ENCODE data around the gene PRKCG.

Gene PRKCG

GRCh38 chr19:53875602-53876325 is 6.2 kb upstream of the PRKCG start:
- no peak for TF ChIP-seq CTCF (IDR thresholded peaks at IDR 0.05; ENCODE audit: insufficient read depth, low read depth, low read length, missing control alignments)
- no peak overlapping the region for H3K4me3 ChIP-seq (ENCODE audit: low read length)

GRCh38 chr19:53876651-53877224 is 5.3 kb upstream of the PRKCG start:
- DNase-seq (ENCODE audit: low read depth), result no peak
- no peak overlapping the region for H3K4me3 ChIP-seq (ENCODE audit: low read length)
- no peak for TF ChIP-seq CTCF (IDR thresholded peaks at IDR 0.05; ENCODE audit: insufficient read depth, low read depth, low read length, missing control alignments)

More at GRCh38 chr19:53875602-53876325, 6.2 kb upstream of the PRKCG start:
- DNase-seq (ENCODE audit: low read depth), result no peak

GRCh38 chr19:53877361-53877766 is 4.6 kb upstream of the PRKCG start:
- TF ChIP-seq CTCF (IDR thresholded peaks at IDR 0.05; ENCODE audit: insufficient read depth, low read depth, low read length, missing control alignments), result no peak
- no peak for DNase-seq (ENCODE audit: low read depth)
- no peak overlapping the region for H3K4me3 ChIP-seq (ENCODE audit: low read length)

GRCh38 chr19:53878776-53879139 is 3.2 kb upstream of the PRKCG start:
- TF ChIP-seq CTCF (IDR thresholded peaks at IDR 0.05; ENCODE audit: insufficient read depth, low read depth, low read length, missing control alignments), result no peak
- DNase-seq (ENCODE audit: low read depth), result no peak
- H3K4me3 ChIP-seq (ENCODE audit: low read length), result peak overlapping the region; percentile 66

GRCh38 chr19:53879140-53880081 is 2.6 kb upstream of the PRKCG start:
- peak; percentile 84 for DNase-seq (ENCODE audit: low read depth)
- TF ChIP-seq CTCF (IDR thresholded peaks at IDR 0.05; ENCODE audit: insufficient read depth, low read depth, low read length, missing control alignments), result no peak
- H3K4me3 ChIP-seq (ENCODE audit: low read length), result peak overlapping the region; percentile 66

GRCh38 chr19:53880711-53881481 is 1.1 kb upstream of the PRKCG start:
- H3K4me3 ChIP-seq (ENCODE audit: low read length), result no peak overlapping the region
- TF ChIP-seq CTCF (IDR thresholded peaks at IDR 0.05; ENCODE audit: insufficient read depth, low read depth, low read length, missing control alignments), result no peak
- no peak for DNase-seq (ENCODE audit: low read depth)
